Kidney capillary endothelial cell (primary cell): ENCODE data around the gene ALDH5A1.

Source experiments
- DNase-seq: peaks from one replicate; pipeline ENCODE4 v3.0.0-alpha.2; 2018; ENCODE audit warnings: low spot score

ALDH5A1 gene

DNA sequence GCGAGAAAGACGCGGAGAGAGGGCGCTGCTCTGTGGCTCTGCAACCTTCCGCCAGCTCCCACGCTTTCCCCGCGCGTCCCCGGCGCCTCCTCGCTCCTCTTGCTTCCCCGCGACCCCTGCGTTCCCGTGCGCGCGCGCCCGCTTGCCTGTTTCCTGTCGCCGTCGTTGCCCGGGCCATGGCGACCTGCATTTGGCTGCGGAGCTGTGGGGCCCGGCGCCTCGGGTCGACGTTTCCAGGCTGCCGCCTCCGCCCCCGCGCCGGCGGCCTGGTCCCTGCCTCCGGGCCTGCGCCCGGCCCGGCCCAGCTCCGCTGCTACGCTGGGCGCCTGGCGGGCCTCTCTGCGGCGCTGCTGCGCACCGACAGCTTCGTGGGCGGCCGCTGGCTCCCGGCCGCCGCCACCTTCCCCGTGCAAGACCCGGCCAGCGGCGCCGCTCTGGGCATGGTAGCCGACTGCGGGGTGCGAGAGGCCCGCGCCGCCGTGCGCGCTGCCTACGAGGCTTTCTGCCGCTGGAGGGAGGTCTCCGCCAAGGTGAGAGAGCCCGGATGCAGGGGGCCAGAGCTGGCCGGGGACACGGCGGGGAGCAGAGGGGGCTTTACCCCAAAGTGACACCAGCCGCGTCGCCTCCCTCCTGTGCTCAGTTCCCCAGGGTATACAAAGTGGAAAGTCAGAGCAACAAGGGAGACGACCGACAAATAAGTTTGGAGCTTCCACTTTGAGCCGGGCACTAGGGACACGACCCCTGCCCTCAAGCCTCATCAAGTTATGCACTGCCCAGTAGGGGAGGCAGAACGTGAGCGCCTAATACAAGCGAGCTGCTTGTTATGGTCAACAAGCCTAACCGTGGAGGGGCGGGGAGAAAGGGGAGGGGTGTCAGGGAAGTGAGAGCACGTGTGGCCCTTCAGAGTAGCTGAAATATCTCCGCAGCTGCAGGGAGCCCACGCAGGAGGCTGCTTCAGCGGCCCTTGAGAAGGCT is at the start of gene ALDH5A1:
ALDH5A1 (plus strand) TSS at position 149 of the 975 bp plus-strand sequence; CDS start at position 177, 28 bp downstream.
- DNase-seq, result peak; percentile 30

DNA sequence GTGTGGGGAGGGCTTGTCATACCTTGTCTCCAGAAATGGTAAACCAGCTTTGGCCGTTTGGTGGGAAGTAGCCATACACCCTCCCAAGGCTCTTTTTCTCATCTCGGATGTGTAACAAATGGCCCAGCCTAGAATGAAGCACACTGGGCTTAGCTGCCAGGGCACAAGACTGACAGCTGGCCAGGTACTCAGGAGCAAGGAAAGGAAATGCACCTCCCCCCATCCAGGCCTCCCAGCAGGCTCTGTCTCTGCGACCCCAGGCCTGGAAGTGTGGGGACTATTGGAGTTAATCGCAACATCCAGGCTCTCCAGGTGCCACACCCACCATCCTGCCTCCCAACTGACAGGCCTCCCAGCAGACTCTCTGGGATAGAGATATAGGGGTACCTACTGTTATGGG is 49.1 kb upstream of the ALDH5A1 start:
- DNase-seq, result no peak

DNA sequence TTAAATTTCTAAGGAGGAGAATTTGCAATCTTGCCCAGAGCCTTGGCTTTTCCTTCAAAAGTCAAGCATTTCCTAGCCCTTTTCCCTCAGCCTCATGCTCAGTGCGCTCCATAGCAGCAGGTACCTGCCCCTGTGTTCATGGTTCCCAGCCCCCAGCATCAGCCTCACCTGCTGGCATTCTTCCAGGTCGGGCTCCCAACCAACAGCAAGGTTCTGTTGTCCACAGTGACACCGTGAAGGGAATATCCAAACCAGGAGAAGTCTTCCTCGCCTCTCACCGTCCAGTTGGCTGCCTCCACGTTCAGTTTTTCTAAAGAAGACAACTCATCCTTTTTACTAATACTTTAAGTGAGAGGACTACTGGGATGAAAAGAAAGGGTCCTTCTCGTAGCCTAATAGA is 48.1 kb upstream of the ALDH5A1 start:
- DNase-seq, result no peak

DNA sequence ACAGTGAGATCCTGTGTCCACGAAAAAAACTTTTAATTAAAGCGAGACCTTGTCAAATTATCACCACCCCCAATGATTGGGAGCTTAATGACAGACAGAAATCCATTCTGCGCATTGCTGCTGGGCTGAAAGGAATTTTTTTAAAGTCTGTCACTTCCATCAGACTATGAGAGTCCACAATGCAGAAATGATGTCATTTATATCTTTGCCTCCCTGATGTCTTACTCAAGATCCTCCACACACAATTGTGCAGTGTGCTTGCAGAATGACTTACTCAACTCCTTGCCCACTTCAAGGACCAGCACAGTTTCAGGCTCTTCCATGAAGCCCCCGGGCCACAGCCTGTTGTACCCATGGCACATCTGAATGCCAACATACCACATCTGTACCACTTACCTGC is 46.4 kb upstream of the ALDH5A1 start:
- DNase-seq, result no peak

DNA sequence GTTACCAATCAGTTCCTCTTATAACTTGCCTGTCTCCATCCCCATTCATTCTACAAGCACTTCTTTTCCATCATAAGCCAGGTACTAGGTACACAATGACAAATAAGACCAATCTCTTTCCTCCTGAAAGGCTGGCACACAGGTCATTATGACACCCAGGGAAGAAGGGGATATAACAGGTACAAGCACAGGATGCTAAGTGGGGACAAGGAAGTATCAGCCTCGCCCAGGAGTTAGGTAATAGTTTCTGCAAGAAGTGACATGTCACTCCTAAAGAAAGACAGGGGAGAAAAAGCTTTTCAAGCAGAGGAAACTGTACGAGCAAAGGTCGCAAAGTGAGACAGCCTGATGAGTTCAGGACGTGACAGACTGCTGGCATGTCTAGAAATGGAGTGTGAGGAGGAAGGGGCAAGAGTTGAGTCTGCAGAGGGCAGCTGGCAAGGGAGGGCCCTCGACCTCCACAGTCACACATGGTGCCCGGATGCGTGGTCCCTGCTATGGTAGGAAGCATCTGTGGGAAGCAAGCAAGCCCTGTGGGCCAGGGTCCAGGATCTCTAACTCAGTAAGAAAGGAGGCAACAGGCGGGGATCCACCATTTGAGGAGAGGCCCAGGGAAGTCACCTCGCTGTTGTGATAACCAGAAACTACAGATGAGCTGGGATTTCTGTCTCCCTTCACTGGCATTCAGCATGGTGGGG is 45.8 kb upstream of the ALDH5A1 start:
- no peak for DNase-seq

DNA sequence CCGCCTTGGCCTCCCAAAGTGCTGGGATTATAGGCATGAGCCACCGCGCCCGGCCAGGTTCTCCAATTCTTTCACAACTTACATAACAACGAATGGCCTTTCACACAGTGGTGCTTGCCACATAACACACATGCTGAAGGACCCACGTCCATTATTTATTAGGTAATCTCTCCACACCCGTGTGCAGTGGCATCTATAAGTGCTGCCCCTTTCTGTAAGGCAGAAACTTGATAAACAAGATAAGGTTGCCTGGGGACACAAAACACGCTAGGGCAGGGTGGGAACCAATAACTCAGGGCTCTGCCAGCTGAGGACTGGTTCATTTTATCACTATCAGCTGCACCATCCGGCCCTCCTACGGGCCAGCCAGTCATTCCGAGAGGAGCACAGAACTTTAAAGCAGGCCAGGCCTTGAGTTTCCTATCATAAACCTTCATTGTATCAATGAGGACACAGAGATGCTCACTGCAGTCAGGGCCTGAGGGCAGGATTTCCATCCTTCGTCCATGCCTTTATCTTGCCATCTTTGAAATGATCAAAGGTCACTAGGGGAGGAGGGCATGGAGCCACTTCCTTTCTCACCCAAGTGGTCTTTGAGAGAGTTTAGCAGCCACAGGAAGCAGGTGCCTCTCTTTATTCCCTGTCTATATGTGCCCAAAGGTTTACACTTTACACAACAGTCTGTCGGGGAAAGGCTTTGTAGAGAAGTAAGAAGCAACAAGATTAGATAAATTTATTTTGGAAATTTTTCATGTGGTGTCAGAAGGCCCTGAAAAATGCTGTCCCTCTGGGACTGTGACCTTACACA is 43.0 kb upstream of the ALDH5A1 start:
- DNase-seq, result no peak

DNA sequence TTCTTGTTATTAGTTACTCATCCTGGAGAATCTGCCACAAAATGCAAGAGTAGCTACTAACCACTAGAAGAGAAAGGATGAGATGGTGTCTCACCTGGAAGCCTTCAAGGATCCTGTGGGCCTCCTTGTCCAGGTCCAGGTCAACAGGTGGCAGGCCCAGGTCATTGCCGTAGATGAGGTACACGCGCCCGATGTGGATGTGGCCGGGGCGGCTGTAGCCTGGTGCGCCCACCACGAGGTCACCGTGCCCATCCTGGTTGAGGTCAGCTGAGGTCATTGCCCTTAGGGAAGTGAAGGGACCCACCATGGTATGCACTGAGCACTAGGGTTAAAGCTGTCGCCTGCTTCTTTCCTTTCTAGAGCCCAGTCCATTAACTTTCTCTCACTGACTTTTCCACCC is 40.8 kb upstream of the ALDH5A1 start:
- no peak for DNase-seq

DNA sequence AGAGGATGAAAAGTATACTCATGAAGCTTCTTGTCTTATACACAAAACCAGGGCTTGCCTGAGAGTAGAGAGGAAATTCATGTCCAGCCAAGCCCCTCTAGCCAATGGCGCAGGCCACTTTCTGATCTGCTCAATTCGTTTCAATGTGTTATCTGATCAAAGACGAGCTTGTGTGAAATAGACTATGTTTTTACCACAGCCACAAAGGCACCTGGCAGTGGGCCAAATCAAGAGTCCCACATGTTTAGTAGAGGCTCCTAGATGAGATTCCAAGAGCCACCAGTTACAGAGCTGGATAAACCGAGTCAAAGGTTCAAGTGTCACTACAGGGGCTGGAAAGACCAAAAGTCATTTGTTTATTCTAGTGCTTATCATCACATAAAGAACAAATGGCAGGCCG is 40.3 kb upstream of the ALDH5A1 start:
- DNase-seq, result no peak

DNA sequence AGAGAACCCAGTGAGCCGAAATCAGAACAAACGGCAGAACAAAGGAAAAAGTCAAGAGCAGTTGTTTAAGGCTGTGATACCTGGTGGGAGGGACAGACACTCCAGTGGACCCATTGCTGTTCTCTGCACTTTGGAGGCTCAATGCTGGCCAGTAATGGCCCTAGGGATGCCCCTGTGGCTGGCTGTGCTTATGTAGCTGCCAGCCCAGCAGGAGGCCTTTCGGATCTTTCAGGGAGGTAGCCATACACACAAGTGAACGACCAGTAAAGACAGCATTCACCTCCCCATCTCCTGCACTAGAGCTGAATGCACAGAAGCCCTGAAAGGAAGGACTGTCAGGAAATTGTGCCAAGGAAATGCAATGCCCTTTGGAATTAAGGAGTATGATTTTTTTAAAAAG is 39.7 kb upstream of the ALDH5A1 start:
- no peak for DNase-seq

DNA sequence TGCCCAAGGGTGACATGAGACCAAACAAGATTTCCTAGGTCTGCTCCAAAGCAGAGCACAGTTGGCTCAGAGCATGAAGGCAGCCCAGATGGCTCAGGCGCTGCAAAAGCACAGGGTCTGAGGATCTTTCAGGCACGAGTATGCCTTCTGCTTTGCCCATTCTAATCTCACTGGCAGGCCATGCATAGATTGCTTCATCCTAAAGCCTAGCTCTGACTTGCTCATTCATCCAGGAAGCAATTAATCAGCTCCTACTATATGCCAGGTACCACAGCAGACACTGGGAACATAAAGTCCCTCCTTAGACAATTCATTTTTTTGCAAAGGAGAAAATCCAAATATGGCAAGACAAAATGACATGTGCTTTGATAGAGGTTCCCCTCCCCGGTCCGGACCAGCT is 36.6 kb upstream of the ALDH5A1 start:
- DNase-seq, result no peak

DNA sequence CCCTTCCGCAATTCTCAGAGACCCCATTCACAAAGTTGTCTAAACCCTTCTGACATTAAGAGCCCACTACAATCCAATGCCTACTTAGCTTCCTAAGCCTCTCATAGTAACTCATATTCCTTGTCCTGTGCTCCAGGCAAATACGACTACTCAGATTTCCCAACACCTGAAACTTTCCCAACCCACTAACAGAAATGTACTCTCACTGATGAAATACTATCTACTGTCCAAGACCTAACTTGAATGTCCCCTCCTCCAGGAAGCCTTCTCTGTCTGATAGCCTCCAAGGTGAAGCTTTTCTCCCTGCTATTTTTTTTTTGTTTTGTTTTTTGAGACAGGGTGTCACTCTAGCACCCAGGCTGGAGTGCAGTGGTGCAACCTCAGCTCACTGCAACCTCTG is 35.8 kb upstream of the ALDH5A1 start:
- no peak for DNase-seq

DNA sequence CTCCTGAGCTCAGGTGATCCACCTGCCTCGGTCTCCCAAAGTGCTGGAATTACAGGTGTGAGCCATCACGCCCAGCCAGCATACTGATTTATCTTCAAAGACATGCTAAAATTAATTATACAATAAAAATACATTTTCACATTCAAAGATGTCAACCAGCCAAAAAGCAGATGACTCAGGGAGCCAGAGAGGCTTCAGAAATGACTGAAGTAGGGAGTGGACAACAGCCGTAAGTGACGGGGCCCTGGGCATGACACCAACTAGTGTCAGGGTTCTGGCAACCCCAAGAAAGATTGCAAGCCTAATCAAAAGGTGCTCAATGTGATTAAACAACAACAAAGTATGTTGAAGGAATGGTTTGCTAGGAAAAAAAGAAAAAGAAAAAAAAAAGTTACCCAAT is 33.8 kb upstream of the ALDH5A1 start:
- DNase-seq, result no peak

DNA sequence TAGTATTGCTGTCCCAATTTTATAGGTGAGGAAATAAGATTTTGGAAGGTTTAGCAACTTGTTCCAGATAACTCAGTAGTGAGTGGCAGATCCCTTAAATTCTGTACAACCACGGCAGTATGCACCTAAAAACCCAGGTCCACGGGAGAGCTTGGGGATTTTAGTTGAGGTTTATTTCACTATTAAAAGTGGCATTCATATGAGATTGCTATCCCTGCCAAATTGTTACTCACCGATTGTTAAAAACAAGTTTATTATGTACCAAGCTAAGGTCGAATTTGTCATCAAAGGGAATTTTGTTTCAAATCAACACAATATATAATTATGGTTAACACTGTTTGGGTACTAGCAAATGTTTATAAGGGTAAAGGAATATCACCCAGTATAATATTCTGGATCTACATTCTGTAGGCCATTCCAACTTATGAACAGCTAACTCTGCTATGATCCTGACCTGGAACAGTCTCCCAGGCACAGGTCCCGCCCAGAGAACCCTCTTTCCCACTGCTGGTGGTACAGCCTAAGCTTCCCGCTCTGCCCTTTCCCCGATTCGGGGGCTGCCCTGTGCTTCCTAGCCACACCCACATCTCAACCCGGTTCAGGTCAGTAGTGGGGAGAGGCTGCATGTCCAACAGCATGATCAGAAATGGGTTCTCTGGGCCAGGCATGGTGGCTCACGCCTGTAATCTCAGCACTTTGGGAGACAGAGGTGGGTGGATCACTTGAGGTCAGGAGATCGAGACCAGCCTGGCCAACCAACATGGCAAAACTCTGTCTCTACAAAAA is 30.3 kb upstream of the ALDH5A1 start:
- no peak for DNase-seq

DNA sequence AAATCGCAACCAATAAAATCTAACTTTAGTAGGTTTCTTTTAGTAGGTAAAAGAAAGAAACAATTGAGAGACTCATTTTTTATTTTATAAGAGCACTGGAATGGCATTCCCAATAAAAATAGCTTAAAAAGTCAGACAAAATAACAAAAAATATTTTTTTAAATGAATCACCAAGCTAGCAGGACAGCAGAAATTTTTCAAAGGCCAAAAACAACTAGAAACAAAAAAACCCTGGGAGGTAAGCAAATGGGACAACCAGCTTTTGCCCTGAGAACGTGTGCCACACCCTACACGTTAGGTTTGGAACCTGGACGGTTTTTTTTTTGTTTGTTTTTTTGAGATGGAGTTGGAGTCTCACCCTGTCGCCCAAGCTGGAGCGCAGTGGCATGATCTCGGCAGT is 25.0 kb upstream of the ALDH5A1 start:
- no peak for DNase-seq

DNA sequence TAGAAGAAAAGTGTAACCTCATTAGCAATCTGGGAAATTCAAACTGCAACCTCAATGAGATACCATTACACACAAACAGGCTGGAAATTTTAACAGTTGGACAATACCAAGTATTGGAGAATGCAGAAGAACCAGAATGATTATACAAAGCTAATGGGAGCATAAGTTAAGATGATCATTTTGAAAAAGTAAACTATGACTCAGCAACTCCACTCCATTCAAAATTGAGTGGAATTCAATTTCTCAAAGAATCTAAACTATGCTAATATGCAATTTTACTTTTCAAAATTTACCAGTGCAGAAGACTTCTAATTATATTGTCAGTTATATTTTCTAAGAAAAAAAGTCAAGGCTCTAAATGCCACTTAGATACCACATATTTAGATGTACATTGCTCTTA is 22.6 kb upstream of the ALDH5A1 start:
- no peak for DNase-seq

DNA sequence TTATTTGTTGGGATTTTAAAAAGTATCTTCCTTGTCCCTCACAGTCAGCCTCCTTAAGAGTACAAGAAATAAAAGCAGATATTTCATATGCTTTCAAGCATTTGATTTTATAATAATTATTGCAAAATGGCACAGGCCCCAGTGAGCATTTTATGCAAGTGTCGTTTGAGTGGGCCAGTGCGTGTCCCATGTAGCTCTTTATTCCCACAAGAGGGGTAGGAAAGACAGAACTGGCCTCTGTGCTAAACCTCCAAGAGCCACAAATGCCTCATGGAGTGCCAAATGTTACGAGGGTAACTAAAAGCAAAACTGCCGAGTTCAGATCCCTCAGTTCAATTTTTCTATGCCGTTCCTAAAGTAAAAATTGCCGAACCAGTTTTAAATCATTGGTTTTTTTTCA is 18.1 kb upstream of the ALDH5A1 start:
- DNase-seq, result no peak

DNA sequence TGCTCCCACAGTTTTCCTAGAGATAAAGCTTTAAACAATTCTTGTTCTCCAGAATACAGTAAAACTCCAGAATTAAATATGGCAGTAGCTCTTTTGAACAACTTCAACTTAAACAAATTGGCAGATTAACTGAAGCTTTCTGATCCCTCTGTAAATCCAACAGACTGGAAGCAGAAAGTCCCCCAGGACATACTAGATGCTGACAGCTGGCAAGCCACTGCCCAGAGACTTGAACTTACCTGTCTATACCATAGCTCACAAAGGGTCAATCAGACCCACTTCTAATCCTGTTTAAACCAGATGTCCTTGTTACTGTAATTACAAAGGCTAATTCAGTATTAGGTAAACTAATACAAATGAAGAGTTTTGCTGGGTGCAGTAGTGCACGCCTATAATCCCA is 17.7 kb upstream of the ALDH5A1 start:
- no peak for DNase-seq

DNA sequence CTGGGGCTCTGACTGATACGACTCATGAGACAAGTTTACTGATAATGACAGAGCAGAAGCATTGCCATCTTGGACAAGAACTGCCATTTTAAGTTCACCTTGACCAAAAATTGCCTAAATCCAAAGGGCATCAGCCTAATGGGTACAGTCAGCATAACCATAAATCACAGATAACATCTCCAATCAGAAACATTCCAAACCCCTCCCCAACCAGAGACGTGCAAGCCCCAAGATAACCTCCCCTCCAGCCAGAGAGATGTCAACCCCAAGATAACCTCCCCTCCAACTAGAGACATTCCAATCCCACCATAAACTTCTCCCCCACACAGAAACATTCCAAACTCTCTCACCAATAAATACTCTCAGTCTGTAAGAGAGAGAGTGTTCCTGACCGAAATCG is 15.9 kb upstream of the ALDH5A1 start:
- no peak for DNase-seq

DNA sequence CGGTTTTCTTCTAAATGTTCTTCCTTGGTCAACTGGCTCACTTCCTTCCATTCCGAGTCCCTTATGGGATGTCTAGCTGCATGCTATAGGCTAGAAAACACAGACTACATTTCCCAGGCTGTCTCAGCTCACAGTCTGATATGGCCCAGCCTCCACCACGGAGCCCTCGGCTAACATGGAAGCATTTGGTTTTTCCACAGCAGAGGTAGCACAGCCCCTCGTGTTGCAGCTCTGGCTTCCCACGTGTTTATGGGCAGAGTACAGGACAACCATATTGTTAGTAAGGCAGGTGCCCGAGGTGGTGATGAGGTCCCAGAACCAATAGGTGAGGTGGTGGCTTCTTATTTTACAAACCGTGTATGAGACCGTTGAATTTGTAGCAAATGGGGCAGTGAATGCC is 14.1 kb upstream of the ALDH5A1 start:
- no peak for DNase-seq

DNA sequence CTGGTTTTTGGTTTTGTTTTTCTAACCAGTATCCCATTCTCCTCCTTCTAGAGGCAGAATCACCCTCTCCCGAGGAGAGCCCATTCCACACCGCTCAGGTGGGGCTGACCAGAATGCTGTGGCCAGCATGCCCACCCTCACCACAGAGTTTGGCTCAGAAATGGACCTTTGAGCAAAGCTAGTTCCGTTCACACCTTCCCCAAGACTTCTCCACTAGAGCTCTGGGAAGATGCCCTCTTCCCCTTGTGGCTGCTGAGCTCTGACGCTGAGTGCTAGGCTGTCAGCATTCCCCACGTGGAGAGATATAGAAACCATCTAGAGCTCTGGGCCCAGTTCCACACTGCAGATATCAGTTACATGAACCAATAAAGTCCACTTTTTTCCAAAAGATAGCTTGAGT is 13.3 kb upstream of the ALDH5A1 start:
- no peak for DNase-seq

DNA sequence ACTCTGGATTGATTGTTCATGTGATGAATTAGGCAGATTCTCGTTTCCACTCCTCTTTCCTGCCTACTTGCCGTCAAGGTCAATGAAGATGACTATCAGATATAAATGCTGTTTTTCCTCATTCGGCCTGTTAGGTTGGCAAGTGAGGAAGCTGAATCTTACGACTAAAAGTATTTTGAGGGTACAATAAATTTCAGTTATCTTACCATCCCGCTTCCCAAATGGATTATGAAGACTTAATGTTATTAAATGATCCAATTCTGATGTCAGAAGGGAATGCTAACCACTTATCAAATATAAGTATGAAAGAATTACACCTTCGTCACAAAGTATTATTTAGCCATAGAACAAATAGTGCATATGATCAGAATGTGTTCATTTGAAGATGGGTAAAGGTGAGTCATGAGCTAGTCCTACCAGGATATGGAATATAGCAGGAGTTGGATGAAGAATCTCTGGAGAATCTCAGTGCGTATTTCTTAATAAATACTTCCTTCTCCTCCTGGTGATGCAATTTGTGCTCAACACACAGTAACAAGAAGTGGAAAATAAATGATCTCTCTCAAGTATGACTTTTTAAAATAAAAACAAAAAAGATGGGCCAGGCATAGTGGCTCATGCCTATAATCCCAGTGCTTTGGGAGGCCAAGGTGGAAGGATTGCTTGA is 10.0 kb upstream of the ALDH5A1 start:
- DNase-seq, result no peak
